Superior temporal gyrus (tissue), 1 donor: Measurements from ENCODE around the gene KRTAP5-5.

Experiments
- DNase-seq: peaks from one replicate; pipeline ENCODE4 v3.0.0-alpha.2; 2016; ENCODE audit errors: extremely low spot score

Gene KRTAP5-5

DNA sequence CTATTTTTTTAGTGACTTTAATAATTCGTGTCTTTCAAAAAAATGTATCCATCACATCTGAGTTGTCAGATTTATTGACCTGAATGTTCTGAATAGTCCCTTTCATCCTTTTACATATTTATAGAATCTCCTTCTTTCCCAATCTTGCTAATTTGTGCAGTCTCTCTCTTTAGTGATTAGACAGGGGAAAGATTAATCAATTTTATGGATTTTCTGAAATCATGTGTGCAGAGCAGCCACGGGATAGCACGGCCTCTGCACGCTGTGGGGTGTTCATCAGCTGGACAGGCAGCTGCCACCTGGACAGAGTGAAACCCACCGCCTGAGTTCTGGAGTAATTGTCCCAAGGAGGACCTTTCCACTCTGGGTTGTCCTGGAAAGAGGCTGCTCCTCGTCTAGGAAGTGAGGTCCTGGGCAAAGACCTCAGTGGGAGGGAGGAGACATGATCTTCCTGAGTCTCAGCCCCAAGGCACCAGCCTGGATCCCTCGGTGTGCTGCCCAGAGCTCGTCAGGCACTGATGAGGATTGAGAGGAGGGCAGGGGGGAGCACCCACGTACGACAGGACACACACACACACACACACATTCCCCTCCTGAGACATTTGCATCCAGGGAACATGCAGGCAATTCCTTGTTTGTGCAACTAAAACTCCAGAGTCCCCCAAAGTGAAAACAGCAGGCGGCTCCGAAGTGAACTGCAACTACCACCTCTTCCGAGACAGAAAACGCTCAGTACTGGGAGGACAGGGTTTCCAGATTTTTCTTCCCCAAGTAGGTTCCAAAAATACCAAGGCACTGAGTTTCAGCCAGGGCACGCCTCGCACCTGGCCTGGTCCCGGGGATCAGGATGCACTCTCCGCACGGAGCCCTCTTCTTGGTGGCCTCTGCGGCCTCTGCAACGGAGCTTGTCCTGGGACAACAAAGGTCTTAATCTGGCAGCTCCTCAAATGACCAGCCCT, 44.9 kb downstream of the KRTAP5-5 start:
- no peak for DNase-seq

GRCh38 chr11:1675536-1676228, 46.1 kb downstream of the KRTAP5-5 start:
- no peak for DNase-seq

DNA sequence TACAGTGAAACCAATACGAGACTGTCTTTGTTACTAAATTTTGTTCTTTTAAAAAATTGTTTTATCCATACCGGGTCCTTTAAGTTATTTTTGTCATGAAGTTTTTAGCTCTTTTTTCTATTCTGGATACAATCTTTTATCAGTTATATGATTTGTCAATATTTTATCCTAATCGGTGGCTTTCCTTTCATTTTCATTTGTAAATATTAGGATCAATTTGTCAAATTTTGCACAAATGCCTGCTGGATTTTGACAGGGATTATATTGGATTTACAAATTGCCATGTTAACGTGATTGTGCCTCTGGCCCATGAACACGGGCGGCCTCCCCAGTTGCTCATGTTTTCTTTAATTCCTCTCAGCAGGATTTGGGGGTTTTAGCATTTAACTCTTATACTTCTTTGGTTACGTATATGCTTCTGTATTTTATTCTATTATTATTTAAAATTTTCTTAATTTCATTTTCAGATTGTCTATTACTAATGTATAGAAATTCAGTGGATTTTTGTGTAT, 46.7 kb downstream of the KRTAP5-5 start:
- DNase-seq, result no peak

DNA sequence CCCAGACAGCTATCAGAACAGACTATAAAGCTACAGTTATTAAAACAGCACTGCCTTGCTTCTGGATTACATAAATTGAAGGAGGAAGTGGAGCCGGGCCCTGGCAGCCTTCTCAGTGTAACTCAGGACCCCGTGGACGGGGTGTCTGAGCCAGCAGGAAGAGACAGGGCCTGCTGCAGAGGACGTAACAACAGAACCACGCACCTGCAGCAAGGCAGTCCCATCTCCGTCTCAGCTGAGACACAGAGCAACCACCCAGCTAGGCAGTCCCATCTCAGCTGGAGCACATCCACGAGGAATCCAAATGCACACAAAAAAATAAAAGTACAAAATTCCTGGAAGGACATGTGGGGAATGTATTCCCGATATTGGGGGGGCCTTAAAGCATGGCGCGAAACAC, 50.3 kb downstream of the KRTAP5-5 start:
- DNase-seq, result no peak
